HTERT RPE-1 (cell line): Measurements from ENCODE around the gene GYPC.
"Not testable (repeated sequence)": the region's sequence is repeated elsewhere in the genome, so short reads cannot be mapped to it uniquely, and the experiment has no call there.

Experiments
- in situ Hi-C: fragments of 300-500 bp; cut with MboI; formaldehyde crosslinking; loops from 4 replicates; pipeline ENCODE4 v1.14.3; 2020; ENCODE audit warnings: low sequenced_read_pairs

The GYPC gene

GRCh38 chr2:126696644-126697520, 40.9 kb downstream of the GYPC start:
- in situ Hi-C loops = no loop called here

GRCh38 chr2:126698376-126698775, 42.4 kb downstream of the GYPC start:
- in situ Hi-C loops = no loop called here

GRCh38 chr2:126699018-126699417, 43.1 kb downstream of the GYPC start:
- in situ Hi-C loops = no loop called here

- in situ Hi-C loops = no loop called here
Observed at GRCh38 chr2:126699716-126700581, 44.0 kb downstream of the GYPC start.

GRCh38 chr2:126700677-126701076, 44.7 kb downstream of the GYPC start:
- in situ Hi-C loops = no loop called here

- in situ Hi-C loops = no loop called here
Observed at GRCh38 chr2:126703311-126703710, 47.4 kb downstream of the GYPC start.

GRCh38 chr2:126704434-126705160, 48.6 kb downstream of the GYPC start:
- in situ Hi-C loops = no loop called here

- in situ Hi-C loops = no loop called here
Observed at GRCh38 chr2:126707191-126707590, 51.2 kb downstream of the GYPC start.

- in situ Hi-C loops = no loop called here
Observed at GRCh38 chr2:126707941-126708340, 52.0 kb downstream of the GYPC start.

- in situ Hi-C loops = no loop called here
Observed at GRCh38 chr2:126714191-126714965, 58.4 kb downstream of the GYPC start.

GRCh38 chr2:126715111-126715510, 59.2 kb downstream of the GYPC start:
- in situ Hi-C loops = no loop called here

- in situ Hi-C loops = no loop called here
Observed at GRCh38 chr2:126715576-126716406, 59.8 kb downstream of the GYPC start.

- in situ Hi-C loops = not testable (repeated sequence)
Observed at GRCh38 chr2:126717277-126717676, 61.3 kb downstream of the GYPC start.

- in situ Hi-C loops = no loop called here
Observed at GRCh38 chr2:126717928-126718327, 62.0 kb downstream of the GYPC start.

- in situ Hi-C loops = no loop called here
Observed at GRCh38 chr2:126719191-126719832, 63.4 kb downstream of the GYPC start.

- in situ Hi-C loops = no loop called here
Observed at GRCh38 chr2:126719833-126720351, 63.9 kb downstream of the GYPC start.

GRCh38 chr2:126720638-126721037, 64.7 kb downstream of the GYPC start:
- in situ Hi-C loops = no loop called here

- in situ Hi-C loops = no loop called here
Observed at GRCh38 chr2:126722081-126722480, 66.1 kb downstream of the GYPC start.

- in situ Hi-C loops = no loop called here
Observed at GRCh38 chr2:126722546-126722945, 66.6 kb downstream of the GYPC start.
